IMR-90 (cell line): Measurements from ENCODE around the gene PRKRA. TPM values are rescaled to one million over a fixed set of nuclear protein-coding genes. Genes with fewer than 3 reads are reported as not detected.
A peak's percentile ranks its signal among the peaks of the same experiment; 100 is the strongest.

ENCODE experiments used
- ATAC-seq: fragments of 200-7000 bp; cut with Tn5 transposase; 2 replicates; pipeline ENCODE4 v1.9.1; 2020; ENCODE audit warnings: low read depth, mild to moderate bottlenecking, moderate library complexity
- BruUV-seq: library from RNA; stranded (reverse); fragments of 400-500 nt; replicated peaks from 2 replicates; lab custom pipeline; 2021; lab: Mats Ljungman, UMichigan
- CTCF ChIA-PET: fragments of 300-600 bp; formaldehyde crosslinking; extraction: SDS; loops from one replicate; lab custom pipeline; 2021; ENCODE audit warnings: antibody characterized with exemption; lab: Yijun Ruan, JAX
- POLR2A ChIA-PET: fragments of 300-600 bp; sonication (Branson Sonifier 250); formaldehyde crosslinking; loops from one replicate; lab custom pipeline; 2022; ENCODE audit warnings: antibody characterized with exemption; ENCODE audit not compliant: unreplicated experiment; lab: Charles Lee
- DNase-seq: peaks from one replicate; pipeline ENCODE4 v3.0.0; 2013
- H2AFZ ChIP-seq: replicated peaks from 2 replicates; pipeline ENCODE3; 2013; ENCODE audit warnings: low read length, mild to moderate bottlenecking; ENCODE audit not compliant: poor library complexity
- H2AK5ac ChIP-seq: 2 replicates; pipeline ENCODE4 v1.6.1; 2013; ENCODE audit warnings: low read depth, low read length, inconsistent platforms
- H2AK9ac ChIP-seq: replicated peaks from 2 replicates; pipeline ENCODE3; 2013; ENCODE audit warnings: mild to moderate bottlenecking, low read depth, low read length, moderate library complexity; ENCODE audit not compliant: poor library complexity
- H2BK120ac ChIP-seq: 2 replicates; pipeline ENCODE4 v1.6.1; 2013; ENCODE audit warnings: low read depth, low read length, inconsistent platforms
- H2BK15ac ChIP-seq: 3 replicates; pipeline ENCODE4 v1.6.1; 2013; ENCODE audit warnings: low read depth, low read length, inconsistent platforms
- H2BK20ac ChIP-seq: 2 replicates; pipeline ENCODE4 v1.6.1; 2013; ENCODE audit warnings: low read depth, mild to moderate bottlenecking, inconsistent platforms, low read length, moderate library complexity
- H2BK5ac ChIP-seq: 2 replicates; pipeline ENCODE4 v1.6.1; 2013; ENCODE audit warnings: mild to moderate bottlenecking, low read depth, low read length, inconsistent platforms; ENCODE audit not compliant: poor library complexity, severe bottlenecking
- H3K14ac ChIP-seq: replicated peaks from 2 replicates; pipeline ENCODE4 v1.6.1; 2013; ENCODE audit warnings: low read depth, low read length, inconsistent platforms
- H3K18ac ChIP-seq: 2 replicates; pipeline ENCODE4 v1.6.1; 2013; ENCODE audit warnings: low read depth, low read length, control low read depth
- H3K23ac ChIP-seq: 2 replicates; pipeline ENCODE4 v1.6.1; 2013; ENCODE audit warnings: low read depth, low read length, inconsistent platforms
- H3K27ac ChIP-seq: 2 replicates; pipeline ENCODE4 v1.5.1; 2013; ENCODE audit warnings: mild to moderate bottlenecking, control low read depth, low read length; ENCODE audit not compliant: insufficient read depth
- H3K27me3 ChIP-seq: 2 replicates; pipeline ENCODE4 v1.6.1; 2013; ENCODE audit warnings: low read length; ENCODE audit not compliant: control insufficient read depth, insufficient read depth
- H3K36me3 ChIP-seq: 2 replicates; pipeline ENCODE4 v1.6.1; 2013; ENCODE audit warnings: low read length, mixed read lengths; ENCODE audit not compliant: control insufficient read depth, insufficient read depth
- H3K4ac ChIP-seq: 2 replicates; pipeline ENCODE4 v1.6.1; 2013; ENCODE audit warnings: low read depth, low read length, inconsistent platforms
- H3K4me1 ChIP-seq: 2 replicates; pipeline ENCODE4 v1.6.1; 2013; ENCODE audit warnings: low read length, mixed read lengths; ENCODE audit not compliant: control insufficient read depth, insufficient read depth
- H3K4me2 ChIP-seq: 2 replicates; pipeline ENCODE4 v1.6.1; 2013; ENCODE audit warnings: low read depth, mild to moderate bottlenecking, control low read depth, low read length, moderate library complexity
- H3K4me3 ChIP-seq: 2 replicates; pipeline ENCODE4 v1.5.1; 2013; ENCODE audit warnings: low read depth, mild to moderate bottlenecking, control low read depth, low read length, moderate library complexity; ENCODE audit not compliant: insufficient read depth
- H3K56ac ChIP-seq: 2 replicates; pipeline ENCODE4 v1.6.1; 2013; ENCODE audit warnings: low read length, inconsistent platforms; ENCODE audit not compliant: insufficient read depth; ENCODE audit errors: extremely low read depth
- H3K79me1 ChIP-seq, 2 experiments: 2 replicates each; pipeline ENCODE4 v1.6.1; 2013; ENCODE audit warnings: low read length in 2 of 2, inconsistent platforms in 1 of 2, low read depth in 1 of 2
- H3K9ac ChIP-seq: 2 replicates; pipeline ENCODE4 v1.6.1; 2013; ENCODE audit warnings: low read depth, low read length, control low read depth
- H3K9me1 ChIP-seq: 2 replicates; pipeline ENCODE4 v1.6.1; 2013; ENCODE audit warnings: low read length, inconsistent platforms; ENCODE audit not compliant: insufficient read depth
- H3K9me3 ChIP-seq: 2 replicates; pipeline ENCODE4 v1.6.1; 2013; ENCODE audit warnings: low read length; ENCODE audit not compliant: control insufficient read depth, insufficient read depth
- H4K20me1 ChIP-seq: 2 replicates; pipeline ENCODE4 v1.6.1; 2013; ENCODE audit warnings: low read length, inconsistent platforms; ENCODE audit not compliant: insufficient read depth
- H4K5ac ChIP-seq: 2 replicates; pipeline ENCODE4 v1.6.1; 2013; ENCODE audit warnings: mild to moderate bottlenecking, low read depth, low read length, control low read depth
- H4K8ac ChIP-seq, 2 experiments: 2 replicates each; pipeline ENCODE4 v1.6.1; 2013; ENCODE audit warnings: low read depth in 2 of 2, low read length in 2 of 2, control low read depth in 1 of 2, inconsistent platforms in 1 of 2
- H4K91ac ChIP-seq: 2 replicates; pipeline ENCODE4 v1.6.1; 2013; ENCODE audit warnings: low read depth, low read length, inconsistent platforms; ENCODE audit not compliant: insufficient read depth
- CEBPB ChIP-seq: IDR thresholded peaks from 2 replicates; pipeline ENCODE4 v1.6.1; 2012; ENCODE audit warnings: low read depth, low read length, improper control_type of control experiment
- CHD1 ChIP-seq: IDR thresholded peaks from 2 replicates; pipeline ENCODE4 v1.6.1; 2012; ENCODE audit warnings: low read depth, low read length, improper control_type of control experiment
- CTCF ChIP-seq: conservative IDR thresholded peaks from 2 replicates; pipeline ENCODE4 v1.5.1; 2012; ENCODE audit warnings: mild to moderate bottlenecking, low read depth, low read length, improper control_type of control experiment
- ELK1 ChIP-seq: fragments of 150-350 bp; IDR thresholded peaks from 2 replicates; pipeline ENCODE4 v1.6.1; 2016; ENCODE audit warnings: low read depth, mild to moderate bottlenecking, low read length, moderate library complexity, borderline replicate concordance
- MXI1 ChIP-seq: IDR thresholded peaks from 2 replicates; pipeline ENCODE4 v1.6.1; 2012; ENCODE audit warnings: low read depth, mild to moderate bottlenecking, low read length, moderate library complexity, borderline replicate concordance
- WGBS, 2 experiments: methylation state at CpG; one replicate each; pipeline versions ENCODE4 v1.1.5 to v1.1.7; 2013; ENCODE audit warnings: missing lambda C conversion rate in 2 of 2; ENCODE audit not compliant: insufficient read length in 1 of 2; ENCODE audit errors: extremely low coverage in 2 of 2; 5-methylcytosine and 5-hydroxymethylcytosine counted together
- dilution Hi-C: fragments of 300-500 bp; cut with HindIII; formaldehyde crosslinking; loops from one replicate; pipeline ENCODE4 v1.14.3; 2018; ENCODE audit warnings: low sequenced_read_pairs; ENCODE audit not compliant: unreplicated experiment
- in situ Hi-C: fragments of 300-500 bp; cut with MboI; formaldehyde crosslinking; loops from 3 replicates; pipeline ENCODE4 v1.14.3; 2019; ENCODE audit warnings: low sequenced_read_pairs, inconsistent platforms, mixed read lengths
- intact Hi-C: fragments of 100-400 bp; cut with micrococcal nuclease; formaldehyde crosslinking; loops from 2 replicates; pipeline ENCODE4 v1.10.0; 2022
- polyA plus RNA-seq, 3 experiments: library from polyadenylated mRNA; depleted of rRNA; stranded (reverse); fragments of >200 nt; gene quantifications; 2 replicates each; pipeline ENCODE4 v1.2.3, GENCODE V29; 2012; ENCODE audit warnings: low replicate concordance in 1 of 3
- total RNA-seq: library from RNA; depleted of rRNA; stranded (reverse); fragments of >200 nt; gene quantifications from 2 replicates; pipeline ENCODE4 v1.2.3, GENCODE V29; 2012

The PRKRA gene
- total and polyA plus RNA-seq, 2 of the 4 experiments (the other 2 are of a cell fraction): 39.5 to 53.6 TPM

GRCh38 chr2:178482437-178482836 is 31.5 kb upstream of the PRKRA start:
- no peak overlapping the region for H2BK120ac ChIP-seq
- no TSS peak for BruUV-seq
- H2AFZ ChIP-seq: no peak overlapping the region
- no peak overlapping the region for H2AK5ac ChIP-seq
- H3K56ac ChIP-seq: no peak overlapping the region
- no peak overlapping the region for H4K8ac ChIP-seq
- H2BK5ac ChIP-seq: no peak overlapping the region
- in situ Hi-C loops: no loop called here
- no peak overlapping the region for H3K4me3 ChIP-seq
- peaks cover 28% of the 10 kb centered on the region for H4K20me1 ChIP-seq
- peak overlapping the region; percentile 39; the same call in 1 of the 2 replicates for H3K4me2 ChIP-seq
- H3K36me3 ChIP-seq: no peaks in the 10 kb centered on the region
- no peak overlapping the region for H3K14ac ChIP-seq
- DNase-seq (no peak), ATAC-seq (no peak)
- dilution Hi-C loops: no loop called here
- H3K4me1 ChIP-seq: peaks cover 8% of the 10 kb centered on the region
- H3K9me1 ChIP-seq: peaks cover 10% of the 10 kb centered on the region
- TF ChIP-seq CTCF (no peak), CEBPB (no peak), MXI1 (no peak), CHD1 (no peak), ELK1 (no peak)
- no CpG with 5 or more reads among the region's 4 CpGs for WGBS, 2 experiments
- H3K4ac ChIP-seq: no peak overlapping the region
- peaks cover 22 to 57% of the 10 kb centered on the region in 2 experiments for H3K79me1 ChIP-seq
- no peak overlapping the region for H2BK15ac ChIP-seq
- CTCF ChIA-PET: interaction anchor here (1.1 kb wide), 1 partner anchor 370 kb away, joined by 3 read pairs; the partner anchor contains the start of gene RBM45
- no peak overlapping the region for H2BK20ac ChIP-seq
- H3K9me3 ChIP-seq: no peaks in the 10 kb centered on the region
- H3K9ac ChIP-seq: no peak overlapping the region
- H3K27me3 ChIP-seq: no peaks in the 10 kb centered on the region
- H4K5ac ChIP-seq: no peak overlapping the region
- no peak overlapping the region for H2AK9ac ChIP-seq
- no peak overlapping the region for H3K18ac ChIP-seq
- no peak overlapping the region for H3K27ac ChIP-seq
- H3K23ac ChIP-seq: no peak overlapping the region
- no peak overlapping the region for H4K91ac ChIP-seq
- POLR2A ChIA-PET: interaction anchor here (0.6 to 1.5 kb wide), 4 partner anchors 11 to 217 kb away, joined by 3 to 12 read pairs (median 4); partner anchors contain the start of genes PJVK and PRKRA
- intact Hi-C loops: no loop called here
